ENCODE data around the gene MRTFA. TPM values are rescaled to one million over a fixed set of nuclear protein-coding genes. Genes with fewer than 3 reads are reported as not detected.

Gene MRTFA
- total RNA-seq, 4 donors from 2014 or later, result 16.5 to 57.8 (median 48.9) TPM

- TF ChIP-seq CTCF (IDR thresholded peaks at IDR 0.05; ENCODE audit: low read depth), result no peak
Measured at GRCh38 chr22:40419718-40420117, 216.8 kb downstream of the MRTFA start.

GRCh38 chr22:40418366-40419201 is 217.9 kb downstream of the MRTFA start:
- no peak for TF ChIP-seq CTCF (IDR thresholded peaks at IDR 0.05; ENCODE audit: low read depth)

DNA sequence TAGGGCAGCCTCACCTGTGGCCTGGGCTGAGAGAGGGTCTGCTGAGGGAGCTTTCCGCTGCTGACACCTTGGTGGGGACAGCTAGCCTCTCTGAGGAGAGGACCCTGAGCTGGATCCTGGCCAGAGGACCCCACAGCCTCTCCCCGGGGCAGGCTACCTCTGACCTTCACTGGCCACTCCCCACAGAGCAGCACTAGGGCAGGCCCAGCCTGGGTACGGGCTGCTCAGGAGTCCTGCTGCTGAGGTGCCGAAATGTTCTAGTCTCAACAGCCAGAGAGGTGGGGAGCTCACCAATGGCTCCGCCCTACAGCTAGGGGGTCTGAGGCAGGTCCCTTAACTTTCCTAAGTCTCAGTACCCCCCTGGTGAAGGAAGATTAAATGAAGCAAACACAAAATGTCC is 218.6 kb downstream of the MRTFA start:
- TF ChIP-seq CTCF (IDR thresholded peaks at IDR 0.05; ENCODE audit: low read depth), result no peak

DNA sequence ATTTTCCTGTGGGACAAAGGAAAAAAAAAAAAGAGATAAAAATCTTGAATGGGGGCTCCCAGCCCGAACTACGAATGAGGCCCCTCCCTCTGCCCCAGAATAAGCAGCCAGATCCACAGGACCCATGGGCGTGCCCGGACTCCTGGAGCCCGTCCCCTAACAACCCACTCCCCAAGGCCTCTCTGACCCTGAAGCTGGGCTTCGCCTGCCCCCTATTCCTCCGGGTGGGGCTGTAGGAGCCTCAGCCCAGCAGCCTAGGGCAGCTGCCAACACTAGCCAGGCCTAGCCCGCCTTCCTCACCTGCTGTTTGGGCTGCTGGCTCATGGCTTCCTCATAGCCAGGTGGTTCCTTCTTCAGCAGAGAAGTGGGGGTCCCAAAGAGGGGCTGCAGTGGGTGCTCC is 219.5 kb downstream of the MRTFA start:
- no peak for TF ChIP-seq CTCF (IDR thresholded peaks at IDR 0.05; ENCODE audit: low read depth)

GRCh38 chr22:40416636-40417035 is 219.9 kb downstream of the MRTFA start:
- no peak for TF ChIP-seq CTCF (IDR thresholded peaks at IDR 0.05; ENCODE audit: low read depth)

- TF ChIP-seq CTCF (IDR thresholded peaks at IDR 0.05; ENCODE audit: low read depth), result no peak
Measured at GRCh38 chr22:40416267-40416570, 220.3 kb downstream of the MRTFA start.

- no peak for TF ChIP-seq CTCF (IDR thresholded peaks at IDR 0.05; ENCODE audit: low read depth)
Measured at GRCh38 chr22:40415531-40416266, 220.8 kb downstream of the MRTFA start.

All from subcutaneous adipose tissue (tissue), 4 donors.